Mesodermal cell (in vitro differentiated cells): ENCODE data around the gene MAZ.

ENCODE experiments used
- H3K27ac ChIP-seq: 2 replicates; pipeline ENCODE4 v1.7.0; 2013; ENCODE audit warnings: mild to moderate bottlenecking, low read depth, low read length, moderate library complexity; ENCODE audit not compliant: severe bottlenecking
- H3K36me3 ChIP-seq: 2 replicates; pipeline ENCODE4 v1.7.1; 2013; ENCODE audit warnings: mild to moderate bottlenecking, low read length, moderate library complexity; ENCODE audit not compliant: control insufficient read depth, insufficient read depth
- H3K4me1 ChIP-seq: one replicate; pipeline ENCODE4 v1.7.1; 2013; ENCODE audit warnings: mild to moderate bottlenecking, low read length; ENCODE audit not compliant: insufficient read depth, control insufficient read depth, poor library complexity, severe bottlenecking
- H3K4me3 ChIP-seq: 2 replicates; pipeline ENCODE4 v1.7.0; 2013; ENCODE audit warnings: low read length, control low read depth, mild to moderate bottlenecking; ENCODE audit not compliant: insufficient read depth, poor library complexity, severe bottlenecking; ENCODE audit errors: extremely low read depth
- H3K9me3 ChIP-seq: 2 replicates; pipeline ENCODE4 v1.7.1; 2013; ENCODE audit warnings: mild to moderate bottlenecking, low read length, moderate library complexity; ENCODE audit not compliant: control insufficient read depth
- WGBS, 2 experiments: methylation state at CpG; one replicate each; pipeline ENCODE4 v1.1.5; 2013; ENCODE audit warnings: missing lambda C conversion rate in 2 of 2; ENCODE audit not compliant: insufficient coverage in 2 of 2; 5-methylcytosine and 5-hydroxymethylcytosine counted together

The MAZ gene

DNA sequence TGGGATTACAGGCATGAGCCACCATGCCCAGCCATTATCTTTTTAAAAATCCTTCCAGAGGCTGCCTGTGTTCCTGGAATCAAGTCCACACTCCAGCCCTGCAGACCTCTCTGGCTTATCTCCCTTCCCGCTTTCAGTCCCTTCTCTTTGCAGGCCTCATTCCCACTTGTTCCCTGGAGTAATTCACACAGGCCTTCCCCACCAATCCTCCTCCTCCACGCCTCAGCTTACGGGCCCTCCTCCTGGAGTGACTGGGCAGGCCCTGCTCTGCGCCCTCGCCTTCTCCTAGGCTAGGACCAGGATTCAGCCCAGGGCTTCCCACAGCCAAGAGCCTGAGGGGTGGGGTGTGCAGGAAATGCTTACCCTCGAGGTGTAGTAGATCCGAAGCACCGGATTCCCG is 53.9 kb downstream of the MAZ start:
- Histone ChIP-seq H3K27ac (no peak overlapping the region), H3K4me1 (peaks cover 5% of the 10 kb centered on the region), H3K4me3 (no peak overlapping the region), H3K36me3 (peaks cover 32% of the 10 kb centered on the region), H3K9me3 (no peaks in the 10 kb centered on the region)
- 90 to 94% methylated on average over 4 to 9 of the region's 9 CpGs for WGBS, 2 experiments
